ENCODE measurements around the gene RNF4.
"Not testable (repeated sequence)": the region's sequence is repeated elsewhere in the genome, so short reads cannot be mapped to it uniquely, and the experiment has no call there.

Gene RNF4

DNA sequence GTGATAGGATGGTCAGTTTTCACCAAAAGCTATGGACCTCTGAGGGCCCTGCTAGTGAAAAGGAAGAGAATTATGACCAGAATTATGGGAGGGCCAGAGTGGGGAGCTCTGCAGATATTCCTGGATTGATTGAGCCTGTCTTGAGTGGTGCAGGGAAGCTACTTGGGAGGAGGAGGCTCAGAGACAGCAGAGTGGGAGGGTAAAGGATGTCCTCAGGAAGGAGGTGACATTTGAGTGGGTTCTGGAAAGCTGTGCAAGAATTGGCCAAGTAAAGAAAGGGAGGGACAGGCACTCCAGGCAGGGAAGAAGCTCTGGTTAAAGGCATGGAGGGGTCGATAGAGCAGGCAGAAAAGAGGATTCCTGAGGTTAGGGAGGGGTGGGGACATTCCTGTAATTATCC lies 24.1 kb downstream of the RNF4 start:
- no peak for DNase-seq

DNA sequence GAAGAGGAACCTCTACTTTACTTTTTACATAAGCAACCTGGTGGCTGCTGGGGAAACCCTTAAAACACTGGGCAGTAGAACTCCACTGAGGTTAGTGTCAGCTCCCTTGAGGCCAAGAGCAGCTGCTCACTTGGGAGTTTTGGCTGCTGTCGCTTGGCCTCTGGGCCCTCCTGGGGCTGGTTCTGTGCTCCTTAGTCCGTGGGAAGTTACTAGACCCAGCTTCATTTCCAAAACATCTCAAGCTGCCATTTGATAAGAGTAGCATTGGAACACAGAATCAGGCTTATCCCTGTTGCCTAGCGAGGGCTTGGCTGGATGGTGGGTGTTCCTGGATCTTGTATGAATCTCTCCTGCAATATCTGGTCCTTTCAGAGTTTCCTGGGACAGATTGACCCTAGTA lies 26.1 kb downstream of the RNF4 start:
- DNase-seq, result no peak

DNA sequence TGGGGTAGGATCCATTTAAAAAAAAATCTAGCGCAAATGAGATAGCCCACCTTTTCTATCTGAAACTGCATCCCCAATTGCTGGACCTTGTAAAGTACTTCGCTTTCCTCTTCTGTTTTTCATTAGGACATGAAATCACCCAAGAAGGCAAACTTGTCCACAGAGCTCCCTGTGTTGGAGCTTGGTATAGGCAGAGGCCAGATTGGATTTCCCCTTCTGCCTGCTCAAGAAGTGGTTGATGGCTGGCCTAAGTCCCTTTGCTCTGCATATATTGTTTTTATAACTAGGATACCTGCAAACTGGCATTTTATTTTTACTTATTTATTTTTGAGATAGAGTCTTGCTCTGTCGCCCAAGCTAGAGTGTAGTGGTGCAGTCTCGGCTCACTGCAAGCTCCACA lies 28.4 kb downstream of the RNF4 start:
- DNase-seq, result no peak

- DNase-seq, result no peak
These were observed 29.0 kb downstream of the RNF4 start for GRCh38 chr4:2497931-2498330.

GRCh38 chr4:2500547-2500946 lies 31.6 kb downstream of the RNF4 start:
- no peak for DNase-seq

DNA sequence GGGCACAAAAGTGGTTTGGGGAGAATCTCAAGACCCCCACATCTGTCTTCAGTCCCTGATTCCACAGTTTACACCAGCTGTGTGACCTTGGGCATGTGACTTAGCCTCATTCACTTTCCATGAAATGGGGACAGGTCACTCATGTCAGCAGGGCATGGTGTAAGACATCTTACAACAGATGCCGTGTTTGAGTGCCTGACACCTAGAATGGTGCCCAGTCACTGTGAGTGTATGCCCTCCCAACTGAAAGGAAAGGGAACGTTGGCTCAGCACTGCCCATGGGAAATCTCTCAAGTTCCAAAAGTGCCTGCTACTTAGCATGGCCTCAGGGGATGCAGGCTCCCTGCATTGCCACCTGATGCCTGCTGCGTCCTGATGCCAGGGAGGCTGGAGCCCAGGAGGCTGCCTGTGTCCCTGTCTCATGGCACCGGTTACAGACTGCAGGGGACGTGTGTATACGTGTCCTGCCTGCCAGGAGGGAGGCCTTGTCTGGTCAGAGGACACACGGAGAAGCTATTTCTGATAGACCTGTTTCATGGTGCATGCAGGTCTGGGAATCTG lies 32.2 kb downstream of the RNF4 start:
- DNase-seq, result no peak

DNA sequence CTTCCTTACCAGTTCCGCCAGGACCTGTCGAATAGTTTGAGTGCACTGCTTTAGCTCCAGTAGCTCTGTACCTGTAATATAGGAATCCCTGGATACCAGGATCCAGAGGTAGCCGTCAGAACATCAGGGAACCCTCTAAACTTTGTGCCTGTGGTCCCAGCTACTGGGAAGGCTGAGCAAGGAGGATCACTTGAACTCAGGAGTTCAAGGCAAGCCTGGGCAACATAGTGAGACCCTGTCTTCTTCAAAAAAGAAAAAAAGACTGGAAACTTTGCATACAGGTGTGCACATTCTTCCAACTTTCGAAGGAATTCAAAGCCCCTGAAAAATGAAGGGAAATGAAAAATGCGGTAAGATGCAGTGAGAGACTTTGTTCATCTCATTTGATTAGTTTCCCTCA lies 34.9 kb downstream of the RNF4 start:
- no peak for DNase-seq

- no peak for DNase-seq
These were observed 38.4 kb downstream of the RNF4 start for GRCh38 chr4:2507259-2507658.

- no peak for DNase-seq
These were observed 38.9 kb downstream of the RNF4 start for GRCh38 chr4:2507855-2508254.

DNA sequence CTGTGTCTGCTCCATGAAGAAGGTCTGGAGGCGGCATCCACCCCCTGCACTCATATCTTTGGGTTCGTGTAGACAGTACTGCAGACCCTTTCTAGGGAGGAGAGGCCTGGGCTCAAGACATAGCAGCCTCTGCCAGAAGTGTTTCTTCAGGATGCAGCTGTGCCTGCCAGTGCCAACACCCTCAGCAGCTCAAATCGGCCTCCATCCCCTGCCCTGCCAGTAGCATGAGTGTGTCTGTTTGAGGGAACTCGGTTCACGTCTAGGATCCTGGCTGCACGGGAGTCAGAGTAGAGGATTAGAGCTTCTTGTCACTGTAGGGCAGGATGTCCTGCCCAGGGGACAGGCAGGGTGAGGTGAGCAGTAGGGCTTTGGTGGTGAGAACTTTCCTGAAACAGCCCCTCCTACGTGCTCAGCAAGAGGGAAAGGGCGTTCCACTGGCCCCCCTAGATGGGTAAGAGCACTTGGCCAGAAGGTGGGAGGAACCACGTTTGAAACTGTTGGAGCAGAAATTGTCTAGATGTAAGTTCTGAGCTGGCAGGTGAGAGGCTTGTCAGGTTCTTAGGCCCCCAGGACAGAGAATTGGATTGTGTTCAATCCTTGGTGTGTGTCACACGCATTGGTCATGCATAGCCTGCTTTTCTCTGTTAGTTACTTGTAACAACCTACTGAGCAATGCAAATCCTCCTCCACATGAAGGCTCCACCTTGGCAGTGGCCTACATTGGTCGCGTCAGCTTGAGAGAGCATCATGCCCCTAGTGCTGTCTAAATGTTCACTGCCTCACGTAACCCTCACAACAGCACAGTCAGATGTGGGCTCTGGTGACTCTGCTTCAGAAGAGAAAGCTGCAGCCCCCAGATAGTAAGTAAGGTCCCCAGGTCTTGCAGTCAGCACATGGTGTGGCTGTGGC lies 41.7 kb downstream of the RNF4 start:
- no peak for DNase-seq

GRCh38 chr4:2511645-2512131 lies 42.8 kb downstream of the RNF4 start:
- DNase-seq, result no peak

DNA sequence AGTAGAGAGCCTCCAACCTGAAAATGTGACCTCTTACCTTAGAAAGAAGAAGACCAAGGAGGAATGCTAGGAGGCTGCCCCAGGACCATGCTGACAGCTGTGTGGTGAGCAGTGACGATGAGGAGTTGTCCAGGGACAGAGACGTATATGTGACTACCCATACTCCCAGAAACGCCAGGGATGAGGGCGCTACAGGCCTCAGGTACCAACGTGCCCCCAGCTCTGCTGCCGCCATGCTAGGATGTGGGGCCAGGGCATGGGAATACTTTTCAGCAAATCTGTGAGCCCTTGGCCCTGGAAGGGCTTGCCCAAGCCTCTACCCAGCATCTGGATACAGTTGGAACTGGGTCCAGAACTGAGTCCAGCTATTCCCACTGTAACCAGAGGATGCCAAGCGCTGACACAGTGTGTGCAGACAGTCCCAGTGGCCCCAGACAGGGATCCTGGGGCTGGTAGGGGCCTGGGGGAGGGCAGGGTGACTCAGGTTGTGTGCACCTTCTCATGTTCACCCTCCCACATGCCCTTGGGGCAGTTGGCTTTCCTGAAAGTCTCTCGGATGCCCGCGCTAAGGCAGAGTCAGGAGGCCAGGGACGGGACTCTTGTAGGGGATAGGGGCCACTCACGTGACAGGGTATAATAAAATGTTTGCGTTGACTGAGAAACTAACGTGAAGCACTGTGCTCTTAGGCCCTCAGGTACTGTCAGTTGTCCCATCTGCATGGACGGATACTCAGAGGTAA lies 43.7 kb downstream of the RNF4 start:
- no peak for DNase-seq

DNA sequence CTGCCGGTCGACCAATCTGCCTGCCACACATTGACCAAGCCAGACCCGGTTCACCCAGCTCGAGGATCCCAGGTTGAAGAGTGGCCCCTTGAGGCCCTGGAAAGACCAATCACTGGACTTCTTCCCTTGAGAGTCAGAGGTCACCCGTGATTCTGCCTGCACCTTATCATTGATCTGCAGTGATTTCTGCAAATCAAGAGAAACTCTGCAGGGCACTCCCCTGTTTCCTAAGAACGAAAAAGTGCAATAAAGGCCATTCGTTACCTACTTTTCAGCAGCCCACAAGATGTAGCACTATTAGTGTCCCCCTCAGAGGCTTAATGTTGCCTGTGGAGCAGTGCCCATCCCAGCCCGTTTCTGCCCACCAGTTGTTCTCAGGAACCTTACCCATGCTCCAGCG lies 45.3 kb downstream of the RNF4 start:
- DNase-seq, result not testable (repeated sequence)

DNA sequence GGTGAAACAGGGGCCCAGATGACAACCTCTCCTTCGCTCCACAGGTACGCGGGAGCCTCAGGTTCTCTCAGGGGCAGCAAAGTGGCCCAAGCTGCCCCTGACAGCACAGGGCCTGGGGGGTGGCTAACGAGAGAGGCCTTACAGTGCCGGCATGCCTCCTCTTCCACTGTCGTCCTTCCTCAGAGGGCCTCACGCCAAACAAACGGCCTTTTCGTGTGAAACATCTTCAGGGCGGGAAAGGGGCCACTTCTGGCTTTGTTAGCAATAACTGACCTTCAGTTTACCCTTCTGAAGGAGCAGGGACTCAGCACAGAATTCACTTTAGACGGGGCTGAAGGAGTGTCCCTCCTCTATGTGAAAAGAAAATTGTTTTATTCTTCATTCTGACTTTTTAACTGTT lies 46.0 kb downstream of the RNF4 start:
- not testable (repeated sequence) for DNase-seq

GRCh38 chr4:2515830-2516550 lies 47.1 kb downstream of the RNF4 start:
- DNase-seq, result no peak

- no peak for DNase-seq
These were observed 47.7 kb downstream of the RNF4 start for GRCh38 chr4:2516635-2517034.

DNA sequence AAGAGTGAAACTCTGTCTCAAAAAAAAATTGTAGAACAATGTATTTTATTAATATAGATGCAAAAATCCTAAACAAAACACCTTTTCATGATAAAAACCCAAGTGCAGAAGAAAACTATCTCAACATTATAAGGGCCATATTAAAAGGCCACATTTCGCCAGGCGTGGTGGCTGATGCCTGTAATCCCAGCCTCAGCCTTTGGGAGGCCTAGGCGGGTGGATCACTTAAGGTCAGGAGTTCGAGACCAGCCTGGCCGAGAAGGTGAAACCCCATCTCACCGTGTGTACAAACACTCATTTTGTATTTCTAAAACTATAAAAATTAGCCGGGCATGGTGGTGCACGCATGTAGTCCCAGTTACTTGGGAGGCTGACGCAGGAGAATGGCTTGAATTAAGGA lies 57.7 kb downstream of the RNF4 start:
- DNase-seq, result no peak

DNA sequence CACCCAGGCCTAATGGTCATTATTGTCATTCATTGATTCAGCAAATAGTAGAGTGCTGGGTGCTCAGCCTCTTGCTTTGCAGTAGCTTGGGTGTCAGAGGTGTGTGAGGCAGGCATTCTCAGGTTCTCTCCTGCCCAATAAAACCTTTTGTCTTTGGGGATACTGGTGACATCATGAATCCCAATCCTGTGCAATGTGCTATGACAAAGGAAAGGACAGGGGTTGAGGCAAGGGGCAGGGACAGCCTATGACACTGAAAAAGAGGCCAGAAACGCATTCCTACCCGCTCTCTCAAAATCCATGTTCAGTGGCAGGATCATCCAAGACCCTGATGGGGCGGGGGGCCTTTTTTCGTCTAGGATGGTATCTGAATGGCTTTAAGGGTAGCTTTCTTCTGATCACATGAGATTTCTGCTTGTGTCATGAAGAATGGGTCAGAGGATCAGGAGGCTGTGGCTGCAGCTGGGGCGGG lies 66.0 kb downstream of the RNF4 start:
- DNase-seq, result no peak

GRCh38 chr4:2535376-2536192 lies 66.7 kb downstream of the RNF4 start:
- DNase-seq, result peak; percentile 29

GRCh38 chr4:2536193-2537010 lies 67.5 kb downstream of the RNF4 start, which contains the start of gene FAM193A:
Gene FAM193A, plus strand, starts transcription at chr4:2536647. Its CDS starts 269 bp downstream, at chr4:2536916.
- DNase-seq, result peak; percentile 93
